Brain microvascular endothelial cell (primary cell): ENCODE data around the gene NOD1.

ENCODE experiments used
- DNase-seq: peaks from one replicate; pipeline ENCODE4 v3.0.0-alpha.2; 2020
- H3K27ac ChIP-seq: fragments of 250-450 bp; sonication (Bioruptor Pico); 2 replicates; pipeline ENCODE4 v1.5.1; 2020; ENCODE audit warnings: mild to moderate bottlenecking, moderate library complexity
- H3K27me3 ChIP-seq: fragments of 250-450 bp; sonication (Bioruptor Pico); replicated peaks from 2 replicates; pipeline ENCODE4 v1.5.1; 2020; ENCODE audit warnings: mild to moderate bottlenecking
- H3K36me3 ChIP-seq: fragments of 250-450 bp; sonication (Bioruptor Pico); replicated peaks from 2 replicates; pipeline ENCODE4 v1.5.1; 2020; ENCODE audit warnings: mild to moderate bottlenecking
- H3K4me3 ChIP-seq: 2 replicates; pipeline ENCODE4 v1.5.1; 2011; ENCODE audit warnings: low read depth, mild to moderate bottlenecking, control low read depth, low read length, moderate library complexity
- CTCF ChIP-seq: IDR thresholded peaks from 2 replicates; pipeline ENCODE4 v1.5.1; 2011; ENCODE audit warnings: low read depth, mild to moderate bottlenecking, moderate library complexity, low read length, control low read depth, inconsistent platforms; ENCODE audit errors: missing control alignments
- in situ Hi-C: cut with HindIII; loops from 2 replicates; pipeline ENCODE4 v1.10.0; 2017; ENCODE audit warnings: low sequenced_read_pairs, low pct_ligation_motif_present

The NOD1 gene

GRCh38 chr7:30459591-30460245, 18.9 kb downstream of the NOD1 start:
- H3K4me3 ChIP-seq: no peak overlapping the region
- no peaks in the 10 kb centered on the region for H3K27me3 ChIP-seq
- peak overlapping the region; percentile 78 for H3K27ac ChIP-seq
- in situ Hi-C loops: no loop called here
- H3K36me3 ChIP-seq: no peaks in the 10 kb centered on the region
- DNase-seq: peak; percentile 81
- TF ChIP-seq CTCF: no peak

- no peak overlapping the region for H3K27ac ChIP-seq
- no peak for TF ChIP-seq CTCF
- no peaks in the 10 kb centered on the region for H3K36me3 ChIP-seq
- H3K4me3 ChIP-seq: no peak overlapping the region
- no peak for DNase-seq
- in situ Hi-C loops: no loop called here
- no peaks in the 10 kb centered on the region for H3K27me3 ChIP-seq
These were observed 20.3 kb downstream of the NOD1 start for GRCh38 chr7:30458311-30458710.

- peaks cover 8% of the 10 kb centered on the region for H3K36me3 ChIP-seq
- H3K27ac ChIP-seq: no peak overlapping the region
- DNase-seq: no peak
- H3K27me3 ChIP-seq: no peaks in the 10 kb centered on the region
- in situ Hi-C loops: no loop called here
- no peak overlapping the region for H3K4me3 ChIP-seq
- TF ChIP-seq CTCF: peak; percentile 14
These were observed 24.7 kb downstream of the NOD1 start for GRCh38 chr7:30453921-30454320.

GRCh38 chr7:30453016-30453415, 25.6 kb downstream of the NOD1 start:
- Histone ChIP-seq H3K27me3 (no peaks in the 10 kb centered on the region), H3K4me3 (no peak overlapping the region), H3K27ac (no peak overlapping the region), H3K36me3 (peaks cover 8% of the 10 kb centered on the region)
- no peak for TF ChIP-seq CTCF
- in situ Hi-C loops: no loop called here
- no peak for DNase-seq

- no peak for TF ChIP-seq CTCF
- Histone ChIP-seq H3K36me3 (peaks cover 8% of the 10 kb centered on the region), H3K27ac (no peak overlapping the region), H3K27me3 (no peaks in the 10 kb centered on the region), H3K4me3 (no peak overlapping the region)
- no peak for DNase-seq
- in situ Hi-C loops: no loop called here
These were observed 26.2 kb downstream of the NOD1 start for GRCh38 chr7:30452280-30452930.
